H1 (cell line): Measurements from ENCODE around the gene TMEM132A. TPM values are rescaled to one million over a fixed set of nuclear protein-coding genes. Genes with fewer than 3 reads are reported as not detected.

Source experiments
- CTCF ChIA-PET: fragments of 300-600 bp; sonication (Branson Sonifier 250); formaldehyde crosslinking; loops from one replicate; lab custom pipeline; 2021; ENCODE audit not compliant: partially characterized antibody; lab: Charles Lee
- POLR2A ChIA-PET: fragments of 300-600 bp; sonication (Branson Sonifier 250); formaldehyde crosslinking; loops from one replicate; lab custom pipeline; 2021; ENCODE audit warnings: inconsistent platforms; ENCODE audit not compliant: partially characterized antibody; lab: Charles Lee
- DNase-seq, 2 experiments: peaks; one replicate each; pipeline versions ENCODE4 v3.0.0 to v3.0.0-alpha.2; 2010 to 2022; ENCODE audit warnings: low spot score in 2 of 2, low read depth in 1 of 2, mixed read lengths in 1 of 2
- FAIRE-seq: peaks from 2 replicates; lab custom pipeline; 2011; peaks lifted over from hg19 to GRCh38; lab: Jason Lieb, UNC
- H2AFZ ChIP-seq: 2 replicates; pipeline ENCODE4 v1.8.1; 2012; ENCODE audit warnings: low read length, inconsistent platforms
- H2AK5ac ChIP-seq: 2 replicates; pipeline ENCODE4 v1.6.1; 2013; ENCODE audit warnings: low read depth, low read length
- H2BK120ac ChIP-seq: replicated peaks from 2 replicates; pipeline ENCODE3; 2013; ENCODE audit warnings: low read depth, low read length, inconsistent platforms
- H2BK12ac ChIP-seq: 2 replicates; pipeline ENCODE4 v1.6.1; 2013; ENCODE audit warnings: low read depth, low read length
- H2BK15ac ChIP-seq: 2 replicates; pipeline ENCODE4 v1.6.1; 2013; ENCODE audit warnings: low read length
- H2BK20ac ChIP-seq: 2 replicates; pipeline ENCODE4 v1.6.1; 2013; ENCODE audit warnings: low read length
- H2BK5ac ChIP-seq: 2 replicates; pipeline ENCODE4 v1.6.1; 2013; ENCODE audit warnings: low read depth, low read length
- H3K14ac ChIP-seq: 2 replicates; pipeline ENCODE4 v1.6.1; 2013; ENCODE audit warnings: inconsistent platforms; ENCODE audit not compliant: insufficient read length
- H3K18ac ChIP-seq: 2 replicates; pipeline ENCODE4 v1.6.1; 2013; ENCODE audit warnings: low read length; ENCODE audit errors: extremely low read depth
- H3K23ac ChIP-seq: 2 replicates; pipeline ENCODE4 v1.6.1; 2013; ENCODE audit warnings: inconsistent platforms; ENCODE audit not compliant: insufficient read length
- H3K23me2 ChIP-seq: 2 replicates; pipeline ENCODE4 v1.6.1; 2013; ENCODE audit warnings: low read depth, low read length
- H3K27ac ChIP-seq: 2 replicates; pipeline ENCODE4 v1.6.1; 2011; ENCODE audit warnings: low read depth, low read length, inconsistent platforms
- H3K27me3 ChIP-seq, 4 experiments: replicated peaks in 1 of 4; 1 replicate in 1 of 4; 2 replicates in 3 of 4; pipeline versions ENCODE4 v1.6.1 to v1.8.1; 2011 to 2013; ENCODE audit warnings: low read length in 3 of 4, mild to moderate bottlenecking in 3 of 4, inconsistent platforms in 2 of 4, mixed read lengths in 2 of 4, moderate library complexity in 1 of 4; ENCODE audit not compliant: control insufficient read depth in 3 of 4, insufficient read depth in 3 of 4; ENCODE audit errors: extremely low read depth in 1 of 4
- H3K36me3 ChIP-seq, 4 experiments: 2 replicates each; pipeline versions ENCODE4 v1.6.1 to v1.8.1; 2011 to 2013; ENCODE audit warnings: mild to moderate bottlenecking in 4 of 4, low read length in 3 of 4, moderate library complexity in 2 of 4, control low read depth in 1 of 4, inconsistent platforms in 1 of 4; ENCODE audit not compliant: insufficient read depth in 4 of 4, control insufficient read depth in 2 of 4
- H3K4ac ChIP-seq: replicated peaks from 2 replicates; pipeline ENCODE3; 2013; ENCODE audit warnings: low read length, low read depth, mixed read lengths, inconsistent platforms; ENCODE audit not compliant: insufficient read length
- H3K4me1 ChIP-seq, 4 experiments: replicated peaks in 1 of 4; 1 replicate in 1 of 4; 2 replicates in 3 of 4; pipeline versions ENCODE4 v1.6.1 to v1.8.1; 2011 to 2013; ENCODE audit warnings: low read length in 3 of 4, inconsistent platforms in 2 of 4, mixed read lengths in 1 of 4; ENCODE audit not compliant: insufficient read depth in 4 of 4, control insufficient read depth in 3 of 4
- H3K4me2 ChIP-seq, 2 experiments: 2 replicates each; pipeline versions ENCODE4 v1.6.1 to v1.8.1; 2011 to 2013; ENCODE audit warnings: low read depth in 2 of 2, low read length in 2 of 2, control low read depth in 1 of 2, inconsistent platforms in 1 of 2, mild to moderate bottlenecking in 1 of 2; ENCODE audit not compliant: insufficient read depth in 1 of 2
- H3K4me3 ChIP-seq, 4 experiments: fragments of 200-600, 300-600 bp in 1 of 4; sonication (generic), shearing (Covaris generic), sonication (Bioruptor Twin) in 1 of 4; 2 replicates each; pipeline versions ENCODE4 v1.5.1 to v1.8.1; 2011 to 2016; ENCODE audit warnings: low read length in 4 of 4, low read depth in 3 of 4, control low read depth in 2 of 4, inconsistent platforms in 2 of 4, mild to moderate bottlenecking in 2 of 4, mixed read lengths in 1 of 4, moderate library complexity in 1 of 4; ENCODE audit not compliant: insufficient read depth in 2 of 4; ENCODE audit errors: extremely low read depth in 1 of 4
- H3K56ac ChIP-seq: replicated peaks from 2 replicates; pipeline ENCODE3; 2013; ENCODE audit warnings: low read depth, mild to moderate bottlenecking, mixed read lengths, low read length, inconsistent platforms; ENCODE audit not compliant: insufficient read length
- H3K79me1 ChIP-seq: 2 replicates; pipeline ENCODE4 v1.6.1; 2013; ENCODE audit warnings: low read depth, low read length, control low read depth
- H3K79me2 ChIP-seq, 2 experiments: 2 replicates each; pipeline versions ENCODE4 v1.6.1 to v1.8.1; 2012 to 2013; ENCODE audit warnings: low read length in 2 of 2, mild to moderate bottlenecking in 2 of 2, inconsistent platforms in 1 of 2; ENCODE audit not compliant: insufficient read depth in 2 of 2, control insufficient read depth in 1 of 2
- H3K9ac ChIP-seq, 4 experiments: replicated peaks in 1 of 4; 1 replicate in 1 of 4; 2 replicates in 3 of 4; pipeline versions ENCODE4 v1.6.1 to v1.8.1; 2011 to 2013; ENCODE audit warnings: low read depth in 3 of 4, low read length in 3 of 4, control low read depth in 2 of 4, mild to moderate bottlenecking in 2 of 4, moderate library complexity in 2 of 4, inconsistent platforms in 1 of 4; ENCODE audit errors: extremely low read depth in 1 of 4
- H3K9me3 ChIP-seq, 2 experiments: 2 replicates each; pipeline versions ENCODE4 v1.6.1 to v1.8.1; 2012 to 2013; ENCODE audit warnings: mild to moderate bottlenecking in 2 of 2, moderate library complexity in 2 of 2, control low read depth in 1 of 2, inconsistent platforms in 1 of 2, low read depth in 1 of 2, low read length in 1 of 2, mixed read lengths in 1 of 2; ENCODE audit not compliant: insufficient read depth in 2 of 2
- H4K20me1 ChIP-seq, 2 experiments: replicated peaks in 1 of 2; 2 replicates each; pipeline versions ENCODE3 to v1.8.1; 2011 to 2013; ENCODE audit warnings: inconsistent platforms in 2 of 2, low read length in 2 of 2, mild to moderate bottlenecking in 1 of 2; ENCODE audit not compliant: insufficient read depth in 2 of 2, control insufficient read depth in 1 of 2
- H4K5ac ChIP-seq: 2 replicates; pipeline ENCODE4 v1.6.1; 2013; ENCODE audit warnings: low read length, low read depth, mixed read lengths, inconsistent platforms; ENCODE audit not compliant: insufficient read length
- H4K8ac ChIP-seq: 2 replicates; pipeline ENCODE4 v1.8.0; 2013; ENCODE audit warnings: mild to moderate bottlenecking, moderate library complexity, low read length, inconsistent platforms; ENCODE audit not compliant: insufficient read depth; ENCODE audit errors: extremely low read depth
- H4K91ac ChIP-seq: replicated peaks from 2 replicates; pipeline ENCODE3; 2013; ENCODE audit warnings: low read length, mixed read lengths, inconsistent platforms; ENCODE audit not compliant: insufficient read length
- KDM5A ChIP-seq: fragments of 200-600 bp; IDR thresholded peaks from 2 replicates; pipeline ENCODE4 v1.7.1; 2012; ENCODE audit warnings: mild to moderate bottlenecking, low read length, inconsistent platforms, mixed read lengths
- NRF1 ChIP-seq: IDR thresholded peaks from 2 replicates; pipeline ENCODE4 v1.6.1; 2011; ENCODE audit warnings: mild to moderate bottlenecking, low read depth, low read length, improper control_type of control experiment
- SAP30 ChIP-seq: fragments of 300-600 bp; sonication (generic); IDR thresholded peaks from 2 replicates; pipeline ENCODE4 v1.7.1; 2012; ENCODE audit warnings: low read length, moderate library complexity, mild to moderate bottlenecking, inconsistent platforms; ENCODE audit not compliant: insufficient read depth, insufficient replicate concordance
- WGBS, 2 experiments: shearing (Covaris generic) in 1 of 2; methylation state at CpG; one replicate each; pipeline versions ENCODE4 v1.1.6 to v1.1.7; 2013 to 2015; ENCODE audit warnings: low lambda C conversion rate in 2 of 2, mixed read lengths in 2 of 2, inconsistent platforms in 1 of 2, low coverage in 1 of 2, missing lambda C conversion rate in 1 of 2; ENCODE audit not compliant: insufficient replicate concordance in 2 of 2, insufficient coverage in 1 of 2, insufficient read length in 1 of 2; ENCODE audit errors: extremely low coverage in 1 of 2, missing lambda C conversion rate in 1 of 2; 5-methylcytosine and 5-hydroxymethylcytosine counted together
- polyA plus RNA-seq, 7 experiments: library from polyadenylated mRNA; depleted of rRNA in 3 of 7; stranded (reverse) in 5 of 7; unstranded in 2 of 7; fragments of >200 nt in 5 of 7; fragments of 200-250 nt in 2 of 7; gene quantifications; 1 replicate in 5 of 7; 2 replicates in 1 of 7; 4 replicates in 1 of 7; pipeline versions ENCODE4 v1.2.1 to v1.2.3, GENCODE V29; 2011 to 2013; ENCODE audit warnings: missing spikeins in 2 of 7, mixed read lengths in 2 of 7
- total RNA-seq: library from RNA; stranded (reverse); fragmentation: NEBNext Ultra II Directional; extraction: Animal tissue kit (Norgen Biotek cat#: 25700); gene quantifications from 2 replicates; pipeline ENCODE4 v1.2.1, GENCODE V29; 2021

TMEM132A gene
- total and polyA plus RNA-seq, 2 of the 8 experiments (the other 6 are each of a cell fraction or from before 2014, with no cell fraction given): 46.6 to 97.9 TPM

GRCh38 chr11:60984636-60985035 lies 60.4 kb downstream of the TMEM132A start:
- Histone ChIP-seq H3K4me3 (no peak overlapping the region), H3K79me2 (no peaks in the 10 kb centered on the region), H3K23me2 (peaks cover 2% of the 10 kb centered on the region; the same call in 1 of the 2 replicates), H3K14ac (no peak overlapping the region), H2AFZ (no peak overlapping the region), H3K27ac (no peak overlapping the region), H3K4me1 (no peaks in the 10 kb centered on the region), H4K8ac (no peak overlapping the region), H3K23ac (no peak overlapping the region), H2BK20ac (no peak overlapping the region), H2BK5ac (no peak overlapping the region), H2AK5ac (no peak overlapping the region), H2BK120ac (no peak overlapping the region), H3K27me3 (no peaks in the 10 kb centered on the region; a peak in 1 of 7 replicates), H3K4ac (no peak overlapping the region), H3K9me3 (no peaks in the 10 kb centered on the region), H2BK15ac (no peak overlapping the region), H3K56ac (no peak overlapping the region), H4K5ac (no peak overlapping the region), H4K20me1 (no peaks in the 10 kb centered on the region), H3K18ac (no peak overlapping the region), H3K36me3 (no peaks in the 10 kb centered on the region), H4K91ac (no peak overlapping the region), H3K79me1 (no peaks in the 10 kb centered on the region), H2BK12ac (no peak overlapping the region), H3K4me2 (no peak overlapping the region), H3K9ac (no peak overlapping the region)
- CTCF ChIA-PET: interaction anchor here (1.2 to 1.6 kb wide), 2 partner anchors 15 to 55 kb away, joined by 3 to 5 read pairs; no protein-coding TSS in a partner anchor
- no peak for DNase-seq
- WGBS, 2 experiments: 79% methylated on average over 4 of the region's 4 CpGs; no CpG with 5 or more reads in 1 of the 2 experiments
- no peak for FAIRE-seq
- POLR2A ChIA-PET: interaction anchor here (0.5 to 1.2 kb wide), 2 partner anchors 30 to 312 kb away, joined by 3 read pairs; no protein-coding TSS in a partner anchor
- TF ChIP-seq KDM5A: no peak
- TF ChIP-seq SAP30: no peak
- no peak for TF ChIP-seq NRF1
